ENCODE results near the gene RIMBP2.

RIMBP2 gene

GRCh38 chr12:130559806-130560205, 156.3 kb downstream of the RIMBP2 start:
- Histone ChIP-seq H3K9ac (ENCODE audit: low read length) (no peak overlapping the region), H3K4me3 (ENCODE audit: low read length) (no peak overlapping the region), H3K9me3 (ENCODE audit: control insufficient read depth, low read length) (no peaks in the 10 kb centered on the region), H3K4me1 (ENCODE audit: control insufficient read depth, insufficient read depth, low read length) (no peaks in the 10 kb centered on the region), H3K27me3 (ENCODE audit: control insufficient read depth, insufficient read depth, low read length) (no peaks in the 10 kb centered on the region), H3K36me3 (ENCODE audit: control insufficient read depth, insufficient read depth, low read length) (no peaks in the 10 kb centered on the region)

GRCh38 chr12:130557886-130558765, 158.0 kb downstream of the RIMBP2 start:
- H3K27me3 ChIP-seq (ENCODE audit: control insufficient read depth, insufficient read depth, low read length): no peaks in the 10 kb centered on the region
- H3K4me1 ChIP-seq (ENCODE audit: control insufficient read depth, insufficient read depth, low read length): no peaks in the 10 kb centered on the region
- H3K9me3 ChIP-seq (ENCODE audit: control insufficient read depth, low read length): no peaks in the 10 kb centered on the region
- no peak overlapping the region for H3K4me3 ChIP-seq (ENCODE audit: low read length)
- H3K36me3 ChIP-seq (ENCODE audit: control insufficient read depth, insufficient read depth, low read length): no peaks in the 10 kb centered on the region
- H3K9ac ChIP-seq (ENCODE audit: low read length): no peak overlapping the region

- H3K27me3 ChIP-seq (ENCODE audit: control insufficient read depth, insufficient read depth, low read length): no peaks in the 10 kb centered on the region
These were observed 158.9 kb downstream of the RIMBP2 start for GRCh38 chr12:130557201-130557600.

GRCh38 chr12:130556486-130557055, 159.5 kb downstream of the RIMBP2 start:
- Histone ChIP-seq H3K9me3 (ENCODE audit: control insufficient read depth, low read length) (no peaks in the 10 kb centered on the region), H3K4me3 (ENCODE audit: low read length) (no peak overlapping the region), H3K36me3 (ENCODE audit: control insufficient read depth, insufficient read depth, low read length) (no peaks in the 10 kb centered on the region), H3K9ac (ENCODE audit: low read length) (no peak overlapping the region), H3K4me1 (ENCODE audit: control insufficient read depth, insufficient read depth, low read length) (no peaks in the 10 kb centered on the region), H3K27me3 (ENCODE audit: control insufficient read depth, insufficient read depth, low read length) (no peaks in the 10 kb centered on the region)

More at GRCh38 chr12:130557201-130557600, 158.9 kb downstream of the RIMBP2 start:
- H3K9me3 ChIP-seq (ENCODE audit: control insufficient read depth, low read length): no peaks in the 10 kb centered on the region
- H3K9ac ChIP-seq (ENCODE audit: low read length): no peak overlapping the region
- H3K4me3 ChIP-seq (ENCODE audit: low read length): no peak overlapping the region
- no peaks in the 10 kb centered on the region for H3K36me3 ChIP-seq (ENCODE audit: control insufficient read depth, insufficient read depth, low read length)
- no peaks in the 10 kb centered on the region for H3K4me1 ChIP-seq (ENCODE audit: control insufficient read depth, insufficient read depth, low read length)

GRCh38 chr12:130555628-130556485, 160.2 kb downstream of the RIMBP2 start:
- no peak overlapping the region for H3K9ac ChIP-seq (ENCODE audit: low read length)
- no peaks in the 10 kb centered on the region for H3K27me3 ChIP-seq (ENCODE audit: control insufficient read depth, insufficient read depth, low read length)
- H3K4me1 ChIP-seq (ENCODE audit: control insufficient read depth, insufficient read depth, low read length): no peaks in the 10 kb centered on the region
- no peaks in the 10 kb centered on the region for H3K9me3 ChIP-seq (ENCODE audit: control insufficient read depth, low read length)
- no peaks in the 10 kb centered on the region for H3K36me3 ChIP-seq (ENCODE audit: control insufficient read depth, insufficient read depth, low read length)
- H3K4me3 ChIP-seq (ENCODE audit: low read length): no peak overlapping the region

GRCh38 chr12:130555221-130555620, 160.9 kb downstream of the RIMBP2 start:
- H3K9me3 ChIP-seq (ENCODE audit: control insufficient read depth, low read length): no peaks in the 10 kb centered on the region
- H3K36me3 ChIP-seq (ENCODE audit: control insufficient read depth, insufficient read depth, low read length): no peaks in the 10 kb centered on the region
- H3K4me1 ChIP-seq (ENCODE audit: control insufficient read depth, insufficient read depth, low read length): no peaks in the 10 kb centered on the region
- no peak overlapping the region for H3K4me3 ChIP-seq (ENCODE audit: low read length)
- H3K9ac ChIP-seq (ENCODE audit: low read length): no peak overlapping the region
- H3K27me3 ChIP-seq (ENCODE audit: control insufficient read depth, insufficient read depth, low read length): no peaks in the 10 kb centered on the region

- H3K36me3 ChIP-seq (ENCODE audit: control insufficient read depth, insufficient read depth, low read length): no peaks in the 10 kb centered on the region
- no peak overlapping the region for H3K9ac ChIP-seq (ENCODE audit: low read length)
- H3K27me3 ChIP-seq (ENCODE audit: control insufficient read depth, insufficient read depth, low read length): no peaks in the 10 kb centered on the region
- H3K4me3 ChIP-seq (ENCODE audit: low read length): no peak overlapping the region
- no peaks in the 10 kb centered on the region for H3K4me1 ChIP-seq (ENCODE audit: control insufficient read depth, insufficient read depth, low read length)
- no peaks in the 10 kb centered on the region for H3K9me3 ChIP-seq (ENCODE audit: control insufficient read depth, low read length)
These were observed 163.6 kb downstream of the RIMBP2 start for GRCh38 chr12:130552483-130552996.

- no peaks in the 10 kb centered on the region for H3K4me1 ChIP-seq (ENCODE audit: control insufficient read depth, insufficient read depth, low read length)
- H3K27me3 ChIP-seq (ENCODE audit: control insufficient read depth, insufficient read depth, low read length): no peaks in the 10 kb centered on the region
- no peaks in the 10 kb centered on the region for H3K9me3 ChIP-seq (ENCODE audit: control insufficient read depth, low read length)
- H3K4me3 ChIP-seq (ENCODE audit: low read length): no peak overlapping the region
- no peak overlapping the region for H3K9ac ChIP-seq (ENCODE audit: low read length)
- no peaks in the 10 kb centered on the region for H3K36me3 ChIP-seq (ENCODE audit: control insufficient read depth, insufficient read depth, low read length)
These were observed 166.7 kb downstream of the RIMBP2 start for GRCh38 chr12:130549361-130549760.

GRCh38 chr12:130547480-130548155, 168.5 kb downstream of the RIMBP2 start:
- H3K36me3 ChIP-seq (ENCODE audit: control insufficient read depth, insufficient read depth, low read length): no peaks in the 10 kb centered on the region
- H3K9me3 ChIP-seq (ENCODE audit: control insufficient read depth, low read length): no peaks in the 10 kb centered on the region
- H3K4me1 ChIP-seq (ENCODE audit: control insufficient read depth, insufficient read depth, low read length): no peaks in the 10 kb centered on the region
- no peak overlapping the region for H3K9ac ChIP-seq (ENCODE audit: low read length)
- no peak overlapping the region for H3K4me3 ChIP-seq (ENCODE audit: low read length)
- H3K27me3 ChIP-seq (ENCODE audit: control insufficient read depth, insufficient read depth, low read length): no peaks in the 10 kb centered on the region

- Histone ChIP-seq H3K27me3 (ENCODE audit: control insufficient read depth, insufficient read depth, low read length) (no peaks in the 10 kb centered on the region), H3K9ac (ENCODE audit: low read length) (no peak overlapping the region), H3K9me3 (ENCODE audit: control insufficient read depth, low read length) (no peaks in the 10 kb centered on the region), H3K36me3 (ENCODE audit: control insufficient read depth, insufficient read depth, low read length) (no peaks in the 10 kb centered on the region), H3K4me1 (ENCODE audit: control insufficient read depth, insufficient read depth, low read length) (no peaks in the 10 kb centered on the region), H3K4me3 (ENCODE audit: low read length) (no peak overlapping the region)
These were observed 169.6 kb downstream of the RIMBP2 start for GRCh38 chr12:130546494-130546893.

GRCh38 chr12:130545475-130545874, 170.6 kb downstream of the RIMBP2 start:
- H3K9ac ChIP-seq (ENCODE audit: low read length): no peak overlapping the region
- H3K27me3 ChIP-seq (ENCODE audit: control insufficient read depth, insufficient read depth, low read length): no peaks in the 10 kb centered on the region
- no peaks in the 10 kb centered on the region for H3K36me3 ChIP-seq (ENCODE audit: control insufficient read depth, insufficient read depth, low read length)
- H3K4me3 ChIP-seq (ENCODE audit: low read length): no peak overlapping the region
- no peaks in the 10 kb centered on the region for H3K4me1 ChIP-seq (ENCODE audit: control insufficient read depth, insufficient read depth, low read length)
- H3K9me3 ChIP-seq (ENCODE audit: control insufficient read depth, low read length): no peaks in the 10 kb centered on the region

Measured in mucosa of stomach (tissue), 1 donor.